HG03439 (cell line): ENCODE results near the gene NUDT17.
"Not testable (repeated sequence)": the region's sequence is repeated elsewhere in the genome, so short reads cannot be mapped to it uniquely, and the experiment has no call there.

ENCODE experiments used
- ATAC-seq: cut with Tn5 transposase; IDR thresholded peaks from one replicate; pipeline ENCODE4 v1.9.1; 2021; ENCODE audit warnings: mild to moderate bottlenecking, moderate library complexity; ENCODE audit not compliant: unreplicated experiment

Gene NUDT17

GRCh38 chr1:145845514-145846161 is at the start of gene NUDT17:
Gene NUDT17 (plus strand): TSS chr1:145845630. CDS start chr1:145845641, 11 bp downstream.
- no peak for ATAC-seq

GRCh38 chr1:145796753-145797152 is 48.7 kb upstream of the NUDT17 start:
- ATAC-seq, result no peak

DNA sequence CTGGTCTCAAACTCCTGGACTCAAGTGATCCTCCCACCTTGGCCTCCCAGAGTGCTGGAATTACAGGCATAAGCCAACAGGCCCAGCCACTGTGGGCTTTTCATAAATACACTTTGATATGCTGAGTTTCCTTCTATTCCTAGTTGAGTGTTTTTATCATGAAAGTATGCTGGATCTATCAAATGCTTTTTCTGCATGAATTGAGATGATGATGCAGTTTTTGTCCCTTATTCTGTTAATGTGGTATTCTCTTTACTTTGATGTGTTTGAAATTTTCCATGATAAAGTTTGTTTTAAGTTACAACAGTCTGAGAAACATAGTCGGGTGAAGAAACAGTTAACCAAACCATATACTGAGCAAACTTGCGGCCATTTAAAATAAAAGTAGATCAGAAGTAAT is 45.6 kb upstream of the NUDT17 start:
- ATAC-seq, result no peak

DNA sequence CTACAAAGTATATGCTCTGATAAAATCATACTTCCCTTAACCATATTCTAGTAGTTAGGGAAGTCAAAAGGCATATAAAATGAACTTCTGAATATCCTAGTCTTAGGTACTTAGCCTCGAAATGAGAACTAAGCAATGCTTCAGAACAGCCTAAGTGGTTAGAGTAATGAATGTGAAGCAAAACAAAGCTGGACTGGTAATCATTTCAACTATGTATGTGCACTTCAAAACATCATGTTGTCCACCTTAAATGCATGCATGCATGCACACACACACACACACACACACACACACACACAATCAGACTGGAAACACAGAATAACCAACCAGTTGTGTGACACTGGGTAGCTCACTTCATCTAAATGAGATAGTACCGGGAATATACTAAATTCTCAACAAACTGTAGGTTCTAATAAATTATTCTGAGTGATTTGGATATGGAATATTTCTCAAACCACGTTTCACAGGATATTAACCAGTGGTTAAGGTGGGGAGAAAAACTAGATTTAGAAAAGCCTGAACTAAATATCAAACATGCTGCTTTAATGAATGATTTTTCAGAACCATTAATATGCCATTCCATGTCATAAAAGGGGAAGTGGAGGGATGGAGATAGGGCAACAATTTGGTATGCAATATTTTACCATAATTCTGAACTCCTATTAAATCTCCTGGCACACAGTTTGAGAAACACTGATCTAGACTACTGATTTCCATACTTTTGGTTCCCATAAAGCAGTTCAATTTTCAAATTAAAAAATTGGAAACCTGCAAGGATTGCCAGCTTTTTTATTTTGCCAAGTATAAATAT is 41.0 kb upstream of the NUDT17 start:
- no peak for ATAC-seq

DNA sequence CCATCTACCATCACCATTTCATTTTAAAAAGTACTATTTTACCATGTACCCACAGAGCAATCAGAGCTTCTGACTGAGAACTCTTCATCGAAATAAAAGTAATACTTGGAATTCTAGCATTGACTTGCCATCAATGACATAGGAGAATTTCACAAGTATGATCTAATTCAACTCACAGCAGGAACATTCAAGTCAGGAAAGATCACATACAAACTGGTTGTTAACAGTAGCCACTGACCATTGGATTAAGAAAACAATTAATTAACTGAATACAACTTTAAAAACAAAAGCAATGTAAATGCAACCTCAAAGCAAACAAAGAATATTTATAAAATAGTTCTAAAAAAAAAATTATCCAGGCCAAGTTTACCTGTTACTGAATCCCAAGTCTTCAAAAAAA is 40.4 kb upstream of the NUDT17 start:
- no peak for ATAC-seq

- ATAC-seq, result no peak
Observed at GRCh38 chr1:145806408-145806807, 39.0 kb upstream of the NUDT17 start.

GRCh38 chr1:145806844-145807243 is 38.6 kb upstream of the NUDT17 start:
- no peak for ATAC-seq

DNA sequence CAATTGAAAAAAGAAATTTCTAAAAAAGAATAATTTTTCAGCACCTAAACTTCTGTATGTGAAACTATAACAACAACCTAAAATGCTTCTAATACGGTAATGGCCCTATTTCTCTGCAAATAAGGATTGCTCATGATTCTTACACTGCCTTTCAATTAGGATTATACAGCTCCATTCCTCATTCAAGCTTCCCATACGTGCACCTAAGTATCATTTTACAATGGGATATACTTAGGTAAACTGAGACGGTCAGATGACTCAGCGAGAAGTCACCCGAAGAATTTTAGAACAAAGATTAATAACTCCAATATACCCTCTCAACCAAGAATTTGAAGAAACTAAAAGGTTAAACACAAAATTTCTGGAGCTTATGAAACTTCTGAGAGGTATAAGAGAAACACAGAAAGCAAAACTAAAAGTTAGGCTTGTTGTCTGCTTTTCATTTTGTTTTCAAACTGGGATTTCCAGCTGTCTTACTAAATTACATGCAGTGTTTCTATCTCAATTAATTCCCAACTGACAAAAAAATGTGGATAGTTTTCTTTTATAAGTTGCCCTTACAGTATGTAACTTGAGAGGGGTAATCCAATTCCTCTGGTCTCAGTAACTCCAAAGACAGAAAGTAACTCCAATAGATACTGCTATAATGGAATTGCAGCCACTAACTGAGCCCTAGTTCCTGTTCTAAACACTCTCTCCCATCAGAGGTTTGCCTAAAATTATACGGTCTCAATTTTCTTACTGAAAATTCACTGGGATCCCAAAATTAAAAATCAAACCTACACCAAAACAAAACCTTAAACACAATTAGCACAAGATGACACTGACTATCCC is 32.2 kb upstream of the NUDT17 start:
- ATAC-seq, result not testable (repeated sequence)

GRCh38 chr1:145818095-145818494 is 27.3 kb upstream of the NUDT17 start:
- ATAC-seq, result not testable (repeated sequence)

DNA sequence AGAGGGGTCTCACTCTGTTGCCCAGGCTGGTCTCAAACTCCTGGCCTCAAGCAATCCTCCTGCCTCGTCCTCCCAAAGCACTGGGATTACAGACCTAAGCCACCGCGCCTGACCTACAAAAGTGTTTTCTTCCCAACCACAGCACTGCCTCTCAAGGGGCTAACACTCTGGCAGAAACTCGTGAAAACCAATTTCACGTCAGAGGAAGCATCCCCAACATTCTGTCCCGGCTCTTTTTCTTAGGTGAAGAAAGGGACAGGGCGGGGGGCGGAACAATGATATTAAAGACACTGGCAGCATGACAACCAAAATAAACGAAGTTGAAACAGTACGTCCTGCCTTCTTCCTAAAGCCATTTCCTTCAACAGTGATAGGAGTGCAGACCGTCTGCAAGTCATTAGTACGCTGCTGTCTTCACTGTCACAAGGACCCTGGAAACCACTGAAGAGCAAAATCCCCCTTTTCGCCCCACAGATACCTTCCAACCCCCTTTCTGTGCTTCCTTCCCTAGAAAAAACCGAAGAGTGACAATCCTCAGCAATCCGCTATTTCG is 22.6 kb upstream of the NUDT17 start:
- not testable (repeated sequence) for ATAC-seq

- ATAC-seq, result peak; percentile 85
Observed at GRCh38 chr1:145823565-145824498, 21.6 kb upstream of the NUDT17 start, which contains the start of the genes POLR3C and RNF115. Gene POLR3C (plus strand): TSS chr1:145824200. CDS start chr1:145825777, 1,577 bp downstream. Gene RNF115 (minus strand): TSS chr1:145824095. CDS start chr1:145823873, 222 bp downstream.

GRCh38 chr1:145824499-145824842 is 21.0 kb upstream of the NUDT17 start:
- no peak for ATAC-seq

- ATAC-seq, result no peak
Observed at GRCh38 chr1:145826030-145826429, 19.4 kb upstream of the NUDT17 start.

DNA sequence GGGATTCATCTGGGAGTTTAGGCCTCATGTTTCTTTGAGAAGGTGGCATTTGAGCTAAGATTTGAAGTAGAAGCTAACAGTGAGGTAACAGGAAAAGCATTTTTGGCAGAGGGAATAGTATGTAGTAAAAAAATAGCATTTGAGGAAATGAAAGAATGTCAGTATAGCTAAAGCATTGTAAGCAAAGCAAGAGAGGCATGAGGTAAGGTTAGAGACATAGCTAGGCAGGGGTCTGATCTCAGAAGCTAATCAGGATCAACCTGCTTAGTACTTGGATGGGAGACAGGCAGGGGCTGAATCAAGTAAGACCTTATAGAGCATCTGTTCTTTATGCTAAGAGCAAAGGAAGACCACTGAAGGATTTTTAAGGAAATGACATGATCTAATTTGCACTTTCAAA is 17.5 kb upstream of the NUDT17 start:
- ATAC-seq, result no peak

GRCh38 chr1:145828367-145829026 is 16.9 kb upstream of the NUDT17 start:
- no peak for ATAC-seq

DNA sequence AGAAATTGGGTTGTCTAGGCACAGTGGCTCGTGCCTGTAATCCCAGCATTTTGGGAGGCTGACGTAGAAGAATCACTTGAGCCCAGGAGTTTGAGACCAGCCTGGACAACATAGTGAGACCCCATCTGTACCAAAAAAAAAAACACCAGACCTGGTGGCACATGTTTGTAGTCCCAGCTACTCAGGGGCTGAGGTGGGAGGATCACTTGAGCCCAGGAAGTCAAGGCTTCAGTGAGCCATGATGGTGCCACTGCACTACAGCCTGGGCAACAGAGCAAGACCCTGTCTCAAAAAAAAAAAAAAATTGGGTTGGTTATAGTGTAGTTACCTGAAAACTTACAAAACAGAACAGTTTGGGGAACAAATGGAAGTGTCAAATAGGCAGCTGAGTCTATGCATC is 14.6 kb upstream of the NUDT17 start:
- not testable (repeated sequence) for ATAC-seq

- no peak for ATAC-seq
Observed at GRCh38 chr1:145837656-145838055, 7.8 kb upstream of the NUDT17 start.

DNA sequence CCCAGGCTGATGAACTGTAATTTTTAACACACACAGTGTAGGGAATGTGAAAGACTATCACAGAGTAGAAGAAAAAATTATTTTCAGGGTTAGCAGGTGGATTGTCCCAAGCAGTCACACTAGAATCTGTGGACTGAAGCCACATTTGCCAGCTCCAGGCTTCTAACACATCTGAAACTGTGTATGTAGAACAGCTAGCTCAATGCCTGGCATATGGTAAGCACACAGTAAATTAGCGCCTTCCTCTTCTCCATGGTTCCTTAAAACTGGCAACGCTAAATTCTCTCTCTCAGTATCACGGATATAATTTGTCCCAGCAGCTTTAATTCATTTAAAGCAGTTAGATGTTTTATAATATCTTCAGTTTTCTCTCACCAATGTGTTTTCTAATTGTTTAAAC is 2.4 kb upstream of the NUDT17 start:
- ATAC-seq, result no peak

- ATAC-seq, result no peak
Observed at GRCh38 chr1:145845144-145845513, 301 bp upstream of the NUDT17 start.
